Esophagus muscularis mucosa (tissue), 4 donors: ENCODE data around the gene C16orf96. TPM values are rescaled to one million over a fixed set of nuclear protein-coding genes. Genes with fewer than 3 reads are reported as not detected.

Experiments used
- DNase-seq: peaks from one replicate; pipeline ENCODE4 v3.0.0-alpha.2; 2017; ENCODE audit errors: extremely low spot score
- H3K27ac ChIP-seq, 4 donors: fragments of 200-600 bp; sonication (generic); replicated peaks in 1 of 4; 1 replicate in 3 of 4; 2 replicates in 1 of 4; pipeline ENCODE4 v1.5.1; 2016 to 2019; ENCODE audit warnings: mild to moderate bottlenecking in 1 of 4
- H3K27me3 ChIP-seq, 4 donors: fragments of 200-600 bp; sonication (generic); one replicate each; pipeline versions ENCODE4 v1.5.1 to v1.6.0; 2016 to 2019
- H3K36me3 ChIP-seq, 4 donors: fragments of 200-600 bp; sonication (generic); one replicate each; pipeline ENCODE4 v1.5.1; 2016 to 2019
- H3K4me1 ChIP-seq, 4 donors: fragments of 200-600 bp; sonication (generic); one replicate each; pipeline ENCODE4 v1.5.1; 2016 to 2019
- H3K4me3 ChIP-seq, 4 donors: fragments of 200-600 bp; sonication (generic); 1 replicate in 2 of 4; 2 replicates in 2 of 4; pipeline ENCODE4 v1.5.1; 2016 to 2019; ENCODE audit warnings: mild to moderate bottlenecking in 4 of 4, moderate library complexity in 1 of 4
- H3K9me3 ChIP-seq, 4 donors: fragments of 200-600 bp; sonication (generic); 1 replicate in 3 of 4; 2 replicates in 1 of 4; pipeline ENCODE4 v1.5.1; 2016 to 2019
- CTCF ChIP-seq, 3 experiments: fragments of 200-600 bp in 2 of 3; fragments of 450-650 bp in 1 of 3; sonication (generic) in 2 of 3; IDR thresholded peaks; one replicate each; pipeline ENCODE4 v1.5.1; 2017 to 2019; ENCODE audit warnings: antibody characterized with exemption in 3 of 3, mild to moderate bottlenecking in 2 of 3, moderate library complexity in 1 of 3
- EP300 ChIP-seq: sonication (generic); formaldehyde crosslinking; IDR thresholded peaks from one replicate; pipeline ENCODE4 v1.6.1; 2017; ENCODE audit warnings: antibody characterized with exemption
- POLR2A ChIP-seq: fragments of 450-650 bp; IDR thresholded peaks from one replicate; pipeline ENCODE4 v1.6.1; 2017; ENCODE audit warnings: antibody characterized with exemption, moderate library complexity, mild to moderate bottlenecking, low read depth
- POLR2AphosphoS5 ChIP-seq, 2 donors: sonication (generic); formaldehyde crosslinking; IDR thresholded peaks; one replicate each; pipeline ENCODE4 v1.6.1; 2017; ENCODE audit warnings: antibody characterized with exemption in 2 of 2
- WGBS: methylation state at CpG from one replicate; pipeline ENCODE4 v1.1.5; 2018; 5-methylcytosine and 5-hydroxymethylcytosine counted together
- intact Hi-C: fragments of 100-400 bp; cut with DNase I; formaldehyde crosslinking; loops from one replicate; pipeline ENCODE4 v1.15.1; 2023
- total RNA-seq, 4 donors: library from RNA; depleted of rRNA; stranded (reverse); fragments of >200 nt; gene quantifications; one replicate each; pipeline versions ENCODE4 v1.1.0 to v1.2.1, GENCODE V29; 2016

C16orf96 gene
- total RNA-seq, 4 donors from 2014 or later, result not detected

DNA sequence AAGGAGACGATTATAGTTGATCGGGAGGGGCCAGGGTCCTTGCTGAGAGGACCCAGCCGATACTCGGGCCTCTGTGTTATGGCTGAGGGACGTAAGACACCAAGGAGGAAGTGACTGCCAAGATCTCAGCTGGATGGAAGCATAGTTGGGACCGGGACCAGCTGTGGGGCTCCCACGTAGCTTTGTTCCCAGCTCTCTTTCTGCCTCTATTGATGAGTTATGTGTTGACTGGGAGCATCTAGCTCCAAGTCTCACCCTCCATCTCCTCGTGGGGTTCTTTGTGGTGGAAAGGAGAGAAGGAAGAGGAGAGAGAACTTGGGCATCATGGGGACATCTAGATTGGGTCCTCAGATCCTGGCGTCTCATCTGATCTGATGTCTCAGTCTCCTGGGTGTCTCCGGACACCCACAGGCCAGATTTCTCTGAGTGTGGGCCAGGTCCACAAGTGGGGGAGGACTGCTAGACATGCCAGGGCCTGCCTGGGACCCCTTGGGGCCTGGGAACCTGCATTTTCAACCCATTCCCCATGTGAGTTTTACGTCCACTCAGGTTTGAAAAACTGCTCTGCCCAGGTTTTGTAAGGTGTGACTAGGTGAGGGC lies 69.5 kb downstream of the C16orf96 start:
- H3K27me3 ChIP-seq, result no peaks in the 10 kb centered on the region
- H3K4me3 ChIP-seq, result peak overlapping the region; percentile 85 to 99 (median 95)
- DNase-seq, result no peak
- TF ChIP-seq POLR2AphosphoS5 (IDR thresholded peaks at IDR 0.05), result no peak
- no peak for TF ChIP-seq CTCF (IDR thresholded peaks at IDR 0.05)
- no peak for TF ChIP-seq POLR2A
- no peak for TF ChIP-seq EP300
- 27% methylated on average over 4 of the region's 11 CpGs for WGBS
- intact Hi-C loops, result no loop called here
- H3K27ac ChIP-seq, result peak overlapping the region; percentile 97 to 99 (median 97)
- H3K9me3 ChIP-seq, result no peaks in the 10 kb centered on the region
- peaks cover 0 to 5% (median 0%) of the 10 kb centered on the region in 4 donors for H3K36me3 ChIP-seq
- peaks cover 15 to 46% (median 41%) of the 10 kb centered on the region in 4 donors for H3K4me1 ChIP-seq

DNA sequence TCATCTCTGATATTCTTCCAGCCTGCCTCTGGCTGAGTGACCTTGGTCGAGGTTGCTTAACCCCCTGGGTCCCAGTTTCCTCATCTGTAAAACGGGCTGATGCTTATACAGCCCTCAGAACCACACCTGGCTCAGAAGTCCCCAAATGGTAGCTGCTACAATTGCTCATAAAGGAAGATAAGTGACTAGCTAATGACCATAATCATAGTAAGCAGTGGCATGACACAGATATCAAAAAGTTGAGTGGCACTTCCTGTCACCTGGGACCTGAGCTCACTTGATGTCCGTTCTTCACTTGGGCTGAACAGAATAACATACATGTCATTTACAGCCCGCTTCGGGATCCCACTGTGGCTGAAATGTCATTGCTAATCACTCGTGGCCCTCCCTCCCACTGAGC lies 70.3 kb downstream of the C16orf96 start:
- H3K27me3 ChIP-seq, result no peaks in the 10 kb centered on the region
- intact Hi-C loops, result no loop called here
- peaks cover 0 to 5% (median 0%) of the 10 kb centered on the region in 4 donors for H3K36me3 ChIP-seq
- no peak for DNase-seq
- WGBS, result 61% methylated on average over 6 of the region's 6 CpGs
- H3K4me1 ChIP-seq, result peaks cover 15 to 46% (median 41%) of the 10 kb centered on the region in 4 donors
- peak overlapping the region; percentile 85 to 99 (median 95) for H3K4me3 ChIP-seq
- TF ChIP-seq EP300 (no peak), POLR2A (no peak), POLR2AphosphoS5 (IDR thresholded peaks at IDR 0.05) (no peak), CTCF (IDR thresholded peaks at IDR 0.05) (no peak)
- H3K27ac ChIP-seq, result peak overlapping the region; percentile 97 to 99 (median 97)
- peaks cover 0 to 6% (median 0%) of the 10 kb centered on the region in 4 donors for H3K9me3 ChIP-seq

DNA sequence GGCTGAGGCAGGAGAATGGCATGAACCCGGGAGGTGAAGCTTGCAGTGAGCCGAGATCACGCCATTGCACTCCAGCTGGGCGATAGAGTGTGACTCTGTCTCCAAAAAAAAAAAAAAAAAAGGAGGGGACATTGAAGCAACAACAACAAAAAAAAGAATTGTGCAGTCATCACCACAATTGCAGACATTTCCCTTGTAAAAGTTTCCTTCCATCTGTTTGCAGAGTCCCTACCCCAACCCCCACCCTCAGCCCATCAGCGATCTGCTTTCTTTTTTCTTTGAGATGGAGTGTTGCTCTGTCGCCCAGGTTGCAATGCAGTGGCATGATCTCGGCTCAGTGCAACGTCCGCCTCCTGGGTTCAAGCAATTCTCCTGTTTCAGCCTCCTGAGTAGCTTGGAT lies 72.1 kb downstream of the C16orf96 start:
- peak overlapping the region in 1 of 4 donors; percentile 7 for H3K27ac ChIP-seq
- no peaks in the 10 kb centered on the region for H3K27me3 ChIP-seq
- H3K9me3 ChIP-seq, result peaks cover 0 to 7% (median 0%) of the 10 kb centered on the region in 4 donors
- DNase-seq, result no peak
- H3K4me3 ChIP-seq, result no peak overlapping the region
- H3K4me1 ChIP-seq, result peaks cover 15 to 46% (median 41%) of the 10 kb centered on the region in 4 donors
- TF ChIP-seq CTCF (IDR thresholded peaks at IDR 0.05), result no peak
- no peak for TF ChIP-seq EP300
- no peak for TF ChIP-seq POLR2A
- TF ChIP-seq POLR2AphosphoS5 (IDR thresholded peaks at IDR 0.05), result no peak
- WGBS, result 82% methylated on average over 9 of the region's 9 CpGs
- H3K36me3 ChIP-seq, result peaks cover 0 to 10% (median 0%) of the 10 kb centered on the region in 4 donors
- intact Hi-C loops, result no loop called here

GRCh38 chr16:4631444-4631843 lies 75.3 kb downstream of the C16orf96 start:
- intact Hi-C loops, result no loop called here
- TF ChIP-seq EP300, result no peak
- no peak for TF ChIP-seq POLR2AphosphoS5 (IDR thresholded peaks at IDR 0.05)
- no peak for TF ChIP-seq CTCF (IDR thresholded peaks at IDR 0.05)
- TF ChIP-seq POLR2A, result no peak
- no peaks in the 10 kb centered on the region for H3K27me3 ChIP-seq

More at GRCh38 chr16:4631444-4631843, 75.3 kb downstream of the C16orf96 start:
- no peak overlapping the region for H3K27ac ChIP-seq
- no peak for DNase-seq
- WGBS, result 100% methylated on average over 1 of the region's 1 CpG
- peaks cover 0 to 7% (median 0%) of the 10 kb centered on the region in 4 donors for H3K9me3 ChIP-seq
- H3K4me3 ChIP-seq, result no peak overlapping the region
- peaks cover 0 to 33% (median 12%) of the 10 kb centered on the region in 4 donors for H3K36me3 ChIP-seq
- peaks cover 6 to 45% (median 31%) of the 10 kb centered on the region in 4 donors for H3K4me1 ChIP-seq
